ENCODE data around the gene SCUBE1.

SCUBE1 gene

DNA sequence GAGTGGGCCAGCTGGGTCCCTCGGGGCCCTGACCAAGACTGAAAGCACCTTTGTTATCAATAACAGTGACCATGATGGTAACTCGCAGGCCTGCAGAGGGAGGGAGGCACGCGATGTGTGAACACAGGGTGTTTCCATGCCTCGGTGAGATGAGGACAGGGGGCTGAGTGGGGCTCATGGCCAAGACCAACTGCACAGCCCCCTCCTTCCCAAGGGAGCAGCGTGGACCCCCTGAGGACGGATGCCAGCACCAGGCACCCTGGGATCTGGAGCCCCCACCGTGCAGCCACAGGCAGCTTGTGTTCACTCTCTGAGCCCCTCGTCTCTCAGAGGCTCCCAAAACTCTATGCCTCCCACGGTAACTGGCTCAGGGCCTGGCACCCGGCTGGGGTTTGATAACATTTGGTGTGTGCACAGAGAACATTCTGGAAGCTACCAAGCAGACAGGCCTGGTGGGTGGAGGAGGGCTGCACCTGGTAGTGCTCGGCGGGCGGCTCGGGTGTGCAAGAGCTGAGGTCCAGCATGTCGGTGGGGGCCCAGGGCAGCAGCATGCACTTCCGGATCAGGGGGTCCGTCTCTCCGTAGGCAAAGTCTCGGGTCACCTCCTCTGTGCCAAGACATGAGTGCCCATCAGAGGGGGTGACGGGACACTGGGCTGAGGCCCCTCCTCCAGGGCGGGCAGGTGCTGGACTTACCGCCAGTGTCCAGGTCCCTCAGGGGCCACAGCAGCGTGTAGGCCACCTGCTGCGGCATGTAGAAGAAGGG, 163.8 kb downstream of the SCUBE1 start:
- DNase-seq (ENCODE audit: low read depth in 2 of 2), result no peak

DNA sequence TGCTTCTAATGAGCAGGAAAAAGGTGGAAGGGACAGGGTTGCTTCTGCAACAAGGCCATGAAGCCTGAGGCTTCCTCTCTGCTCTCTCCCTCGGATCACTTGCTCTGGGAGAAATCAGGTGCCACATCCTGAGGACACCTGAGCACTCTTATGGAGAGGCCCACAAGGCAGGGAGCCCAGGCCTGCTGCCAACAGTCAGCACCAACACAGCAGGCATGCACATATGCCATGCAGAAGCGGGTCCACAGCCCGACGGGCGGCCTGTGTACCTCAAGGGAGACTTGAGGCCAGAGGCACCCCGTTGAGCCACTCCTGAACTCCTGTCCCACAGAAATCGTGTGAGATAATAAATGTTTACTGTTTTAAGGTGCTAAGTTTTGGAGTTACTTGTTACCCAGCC, 165.7 kb downstream of the SCUBE1 start:
- DNase-seq (ENCODE audit: low read depth in 2 of 2), result no peak

GRCh38 chr22:43176090-43176489, 167.1 kb downstream of the SCUBE1 start:
- DNase-seq (ENCODE audit: low read depth in 2 of 2), result no peak

DNA sequence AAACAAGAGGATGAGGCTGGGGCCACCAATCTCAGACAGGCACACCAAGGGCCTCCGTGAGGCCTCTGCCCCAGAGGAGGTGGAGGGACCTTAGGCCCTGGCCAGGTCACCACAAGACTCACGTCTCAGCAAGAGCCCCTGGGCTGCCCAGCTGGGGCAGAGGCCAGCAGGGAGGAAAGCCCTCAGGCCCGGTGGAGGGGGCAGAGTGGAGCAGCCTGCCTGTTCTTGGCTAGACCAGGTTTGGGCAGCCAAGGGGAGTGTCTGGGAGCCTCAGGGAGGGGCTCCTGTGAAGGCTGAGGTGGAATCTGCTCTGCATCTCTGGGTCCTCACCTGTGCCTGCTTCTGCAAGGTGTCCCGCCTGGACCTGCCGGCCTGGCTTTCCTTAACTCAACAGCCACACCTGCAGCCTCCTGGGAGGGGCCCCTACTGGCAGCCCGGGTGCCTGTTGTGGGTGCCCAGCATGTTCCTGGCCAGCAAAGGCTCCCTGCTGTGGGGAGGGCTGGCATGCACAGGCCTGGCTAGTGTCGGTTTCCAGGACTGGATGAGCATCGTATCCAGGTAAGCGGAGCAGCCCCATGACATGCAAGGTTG, 168.1 kb downstream of the SCUBE1 start:
- no peak for DNase-seq (ENCODE audit: low read depth in 2 of 2)

GRCh38 chr22:43173976-43174720, 169.0 kb downstream of the SCUBE1 start:
- no peak for DNase-seq (ENCODE audit: low read depth in 2 of 2)

- no peak for DNase-seq (ENCODE audit: low read depth in 2 of 2)
Observed at GRCh38 chr22:43173566-43173965, 169.6 kb downstream of the SCUBE1 start.

DNA sequence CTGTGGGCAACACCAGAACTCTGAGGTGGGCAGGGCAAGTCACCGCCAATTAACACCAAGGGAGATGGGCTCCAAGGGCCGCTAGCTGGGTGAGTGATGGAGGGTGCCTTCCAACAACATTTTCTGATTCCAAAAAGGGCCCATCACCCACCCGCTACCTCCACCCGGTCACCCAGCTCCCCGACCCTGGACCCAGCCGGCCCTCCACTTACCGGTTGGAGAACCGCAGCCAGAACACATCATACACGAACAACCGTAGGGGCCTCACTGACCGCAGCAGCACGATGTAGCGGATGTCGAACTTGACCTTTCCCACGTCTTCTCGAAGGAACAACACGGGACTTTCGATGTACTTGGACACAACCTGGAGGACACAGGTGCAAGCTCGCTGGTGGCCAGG, 171.0 kb downstream of the SCUBE1 start:
- no peak for DNase-seq (ENCODE audit: low read depth in 2 of 2)

GRCh38 chr22:43171607-43172006, 171.6 kb downstream of the SCUBE1 start:
- no peak for DNase-seq (ENCODE audit: low read depth in 2 of 2)

GRCh38 chr22:43171019-43171491, 172.1 kb downstream of the SCUBE1 start:
- DNase-seq (ENCODE audit: low read depth in 2 of 2), result no peak

- DNase-seq (ENCODE audit: low read depth in 2 of 2), result no peak
Observed at GRCh38 chr22:43170131-43170480, 173.1 kb downstream of the SCUBE1 start.

GRCh38 chr22:43169310-43170130, 173.7 kb downstream of the SCUBE1 start:
- DNase-seq (ENCODE audit: low read depth in 2 of 2), result no peak

DNA sequence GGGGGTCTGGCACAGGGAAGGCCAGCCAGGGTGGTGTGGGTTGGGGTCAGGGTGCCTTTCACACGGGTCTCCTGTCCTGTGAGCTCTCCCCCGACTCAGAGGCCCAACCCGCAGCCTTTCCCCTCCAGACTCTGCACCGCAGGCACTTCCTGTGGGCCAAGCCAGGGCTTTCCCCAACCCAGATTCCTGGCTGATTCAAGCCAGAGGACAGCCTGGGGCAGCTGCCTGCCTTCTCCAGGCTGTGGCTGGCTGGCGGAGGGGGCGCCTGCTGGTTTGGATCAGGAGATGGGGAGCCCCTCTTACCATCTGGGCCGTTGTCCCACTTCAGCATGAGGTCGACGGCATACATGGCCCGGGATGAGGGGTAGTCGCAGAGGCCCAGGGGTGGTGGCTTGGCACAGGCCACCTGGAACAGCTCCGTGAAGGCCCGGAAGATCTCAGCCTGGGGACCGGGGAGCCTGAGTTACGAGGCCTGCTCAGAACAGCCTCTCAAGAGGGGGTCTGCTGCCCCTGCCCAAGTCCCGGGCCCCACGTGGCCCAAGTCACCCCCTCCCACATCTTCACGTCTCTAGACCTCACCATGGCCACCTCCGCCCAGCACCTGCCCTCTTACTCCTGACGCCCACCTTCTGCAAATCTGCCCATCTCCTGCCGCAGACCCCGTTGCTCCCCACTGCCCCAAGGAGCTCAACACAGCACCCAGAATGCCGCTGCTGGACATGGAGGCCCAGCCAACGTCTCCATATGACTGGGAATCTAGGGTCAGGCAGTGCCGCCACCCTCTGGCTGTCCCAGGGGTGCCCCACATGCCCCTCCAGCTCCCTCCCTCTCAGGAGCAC, 174.5 kb downstream of the SCUBE1 start:
- no peak for DNase-seq (ENCODE audit: low read depth in 2 of 2)

DNA sequence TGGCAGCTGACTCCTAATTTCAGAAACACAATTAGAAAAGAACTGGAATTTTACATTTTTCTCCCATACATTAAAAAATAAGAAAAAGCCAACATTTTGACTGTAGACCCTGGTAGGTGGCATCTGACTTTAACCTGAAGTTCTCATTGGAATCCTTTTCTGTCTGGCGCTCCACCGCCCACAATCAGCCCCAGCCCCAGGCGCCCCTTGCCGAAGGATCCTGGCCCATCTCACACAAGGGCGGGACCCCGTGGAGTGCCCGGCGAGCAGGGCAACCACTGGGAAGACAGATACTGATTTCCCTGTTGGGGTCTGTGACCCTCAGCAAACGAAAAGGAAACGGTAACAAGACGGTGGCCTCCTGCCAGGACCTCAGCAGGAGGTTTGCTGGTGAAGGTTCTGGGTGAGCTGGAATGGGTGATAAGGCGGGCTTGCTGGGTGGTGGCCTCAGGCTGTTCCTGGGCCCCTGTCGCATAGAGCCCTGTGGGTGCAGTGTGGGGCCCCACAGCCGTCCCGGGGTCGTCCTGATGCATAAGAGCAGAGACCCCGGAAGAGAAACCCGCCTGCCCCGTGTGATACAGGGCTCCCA, 176.1 kb downstream of the SCUBE1 start:
- no peak for DNase-seq (ENCODE audit: low read depth in 2 of 2)

- no peak for DNase-seq (ENCODE audit: low read depth in 2 of 2)
Observed at GRCh38 chr22:43166132-43166930, 176.8 kb downstream of the SCUBE1 start.

GRCh38 chr22:43164636-43165035, 178.5 kb downstream of the SCUBE1 start:
- no peak for DNase-seq (ENCODE audit: low read depth in 2 of 2)

DNA sequence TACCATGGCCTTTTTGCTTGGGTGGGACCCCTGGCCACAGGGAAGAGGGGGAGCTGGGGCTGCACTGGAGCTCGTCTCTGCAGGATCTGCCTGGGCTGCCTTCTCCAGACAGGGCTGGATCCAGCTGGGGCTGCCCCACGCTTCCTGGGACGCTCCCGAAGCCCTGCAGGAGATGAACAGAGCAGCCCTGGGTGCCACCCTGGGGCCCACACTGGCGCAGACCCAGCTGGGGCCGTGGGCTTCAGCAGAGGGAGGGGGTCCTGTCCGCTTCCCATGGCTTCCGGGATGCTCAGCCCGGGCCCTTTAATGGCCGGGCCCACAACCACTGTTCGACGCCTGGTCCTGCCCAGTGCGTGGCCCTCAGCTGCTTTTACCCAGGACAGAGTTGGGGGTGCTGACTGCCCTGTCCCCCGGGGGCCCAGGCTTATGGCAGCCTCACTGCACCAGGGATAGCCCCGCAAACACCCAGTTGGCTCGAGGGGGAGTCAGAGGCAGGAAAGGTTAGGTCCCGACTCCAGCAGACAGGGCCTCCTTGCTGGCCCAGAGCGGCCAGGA, 179.9 kb downstream of the SCUBE1 start:
- DNase-seq (ENCODE audit: low read depth in 2 of 2), result no peak

DNA sequence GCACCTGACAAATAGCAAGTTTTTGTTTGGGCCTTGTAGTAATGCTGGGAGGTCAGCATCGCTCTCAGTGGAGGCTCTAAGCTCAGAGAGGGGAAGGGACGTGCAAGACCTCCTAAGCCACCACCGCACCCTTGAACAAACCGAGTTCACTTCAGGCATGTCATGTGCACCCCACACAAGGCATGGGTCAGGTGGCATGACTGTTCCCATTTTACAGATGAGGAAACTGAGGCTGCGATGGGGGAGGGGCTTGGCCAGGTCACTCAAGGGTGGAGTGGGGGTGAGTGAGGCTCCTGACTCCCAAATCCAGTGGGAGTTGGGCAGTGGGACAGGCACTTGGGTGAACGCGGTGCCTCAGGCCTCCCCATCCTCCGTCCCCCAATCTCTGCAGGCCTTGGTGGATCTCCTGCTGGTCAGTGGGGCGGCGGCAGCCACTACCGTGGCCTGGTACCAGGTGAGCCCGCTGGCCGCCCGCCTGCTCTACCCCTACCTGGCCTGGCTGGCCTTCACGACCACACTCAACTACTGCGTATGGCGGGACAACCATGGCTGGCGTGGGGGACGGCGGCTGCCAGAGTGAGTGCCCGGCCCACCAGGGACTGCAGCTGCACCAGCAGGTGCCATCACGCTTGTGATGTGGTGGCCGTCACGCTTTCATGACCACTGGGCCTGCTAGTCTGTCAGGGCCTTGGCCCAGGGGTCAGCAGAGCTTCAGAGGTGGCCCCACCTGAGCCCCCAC, 180.6 kb downstream of the SCUBE1 start:
- no peak for DNase-seq (ENCODE audit: low read depth in 2 of 2)

DNA sequence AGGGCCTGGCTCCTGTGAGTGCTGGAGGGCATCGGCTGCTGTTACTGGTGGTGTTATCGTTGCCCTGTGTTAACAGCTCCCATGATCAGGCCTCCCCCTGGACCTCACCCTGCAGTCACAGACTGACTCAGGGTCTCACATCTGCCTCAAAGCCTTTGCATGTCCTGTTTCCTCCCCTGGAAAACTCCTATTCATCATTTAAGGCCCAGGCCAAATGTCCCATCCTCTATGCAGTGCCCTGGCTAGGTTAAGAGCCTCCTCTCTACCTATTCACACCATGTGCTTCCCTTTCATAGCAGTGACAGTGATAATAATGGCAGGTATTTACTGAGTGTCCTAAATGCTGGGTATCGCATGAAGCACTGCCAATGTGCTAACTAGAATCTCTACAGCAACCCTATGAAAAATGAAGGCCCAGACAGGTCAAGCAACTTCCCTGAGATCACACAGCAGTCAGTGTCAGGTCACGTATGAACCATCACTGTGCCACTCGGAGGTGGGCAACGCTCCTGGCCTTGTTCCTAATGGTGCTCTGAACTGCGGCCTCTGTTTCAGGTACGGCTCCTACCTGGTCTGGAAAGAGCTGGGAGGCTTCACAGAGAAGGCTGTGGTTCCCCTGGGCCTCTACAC, 182.6 kb downstream of the SCUBE1 start:
- no peak for DNase-seq (ENCODE audit: low read depth in 2 of 2)

Measured in stimulated activated CD4-positive, alpha-beta T cell treated with anti-CD3 and anti-CD28 coated beads, Interleukin-1b, Interleukin-23, amount 100 ng/mL, for 4 hours (primary cell).